ENCODE measurements around the gene MCTP1. TPM values are rescaled to one million over a fixed set of nuclear protein-coding genes. Genes with fewer than 3 reads are reported as not detected.

MCTP1 gene
- polyA plus RNA-seq, 3 donors, result 34.4 to 72.9 (median 55.5) TPM

DNA sequence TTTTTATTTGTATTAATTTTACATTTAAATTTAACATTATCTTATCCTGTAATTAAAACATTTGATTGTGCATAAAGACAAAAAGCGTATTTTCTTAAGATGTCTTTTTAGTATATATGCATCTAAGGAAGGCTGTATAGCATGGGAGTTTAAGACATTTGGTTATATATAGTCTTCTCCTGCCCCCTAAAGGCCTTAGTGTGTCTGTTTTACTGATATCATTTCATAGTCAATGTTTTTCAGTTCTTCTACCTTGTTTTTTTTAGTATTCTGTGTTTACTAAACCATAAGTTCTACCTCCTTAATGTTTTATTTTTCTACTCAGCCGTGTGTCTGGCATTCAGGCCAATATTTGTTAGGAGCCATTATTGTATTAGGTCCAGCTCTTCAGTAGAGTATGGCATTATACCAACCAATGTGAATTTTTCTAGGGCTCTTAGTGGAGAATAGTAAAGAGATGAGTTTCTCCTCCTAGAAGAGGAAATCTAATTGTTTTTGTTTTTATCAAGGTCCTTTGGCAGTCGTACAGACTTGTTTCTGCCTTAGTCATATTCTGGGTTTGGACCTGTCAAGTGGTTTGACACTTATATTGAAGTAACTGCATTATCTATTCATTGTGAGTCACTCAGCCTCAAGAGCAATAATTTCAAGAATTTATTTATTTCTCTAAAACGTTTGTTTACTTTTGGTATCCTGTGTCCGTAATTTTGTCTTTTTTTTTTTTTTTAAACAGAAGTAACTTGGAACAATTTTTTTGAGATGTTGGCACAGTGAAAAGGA lies 591.7 kb downstream of the MCTP1 start:
- Histone ChIP-seq H3K36me3 (replicated peaks in 1 of 2; ENCODE audit: control insufficient read depth in 1 of 2, insufficient read depth in 2 of 2, low read length in 2 of 2) (peaks cover 30 to 52% of the 10 kb centered on the region in 2 donors), H3K9me3 (replicated peaks in 1 of 2; ENCODE audit: control insufficient read depth in 1 of 2, insufficient read depth in 1 of 2, low read length in 2 of 2) (no peaks in the 10 kb centered on the region), H3K9ac (ENCODE audit: insufficient read depth, low read length, poor library complexity, severe bottlenecking) (no peak overlapping the region), H2AFZ (ENCODE audit: insufficient read depth, low read depth, low read length, poor library complexity, severe bottlenecking) (no peak overlapping the region), H3K27me3 (ENCODE audit: control insufficient read depth in 2 of 2, insufficient read depth in 2 of 2, low read length in 2 of 2) (no peaks in the 10 kb centered on the region), H3K4me1 (ENCODE audit: control insufficient read depth in 1 of 2, insufficient read depth in 2 of 2, low read length in 2 of 2) (no peaks in the 10 kb centered on the region), H3K4me2 (replicated peaks; ENCODE audit: extremely low read depth, low read length, poor library complexity, severe bottlenecking) (no peak overlapping the region), H3K79me2 (ENCODE audit: insufficient read depth, low read length) (no peaks in the 10 kb centered on the region), H4K20me1 (ENCODE audit: insufficient read depth, low read length) (no peaks in the 10 kb centered on the region), H3K4me3 (replicated peaks in 1 of 3; ENCODE audit: low read depth in 2 of 3, low read length in 3 of 3) (no peak overlapping the region), H3K27ac (ENCODE audit: low read depth in 1 of 2, low read length in 2 of 2) (no peak overlapping the region)
- Mint-ChIP-seq H3K27me3 (ENCODE audit: low read depth in 3 of 3) (no peaks in the 10 kb centered on the region), H3K4me3 (no peak overlapping the region), H3K27ac (no peak overlapping the region), H3K4me1 (peaks cover 3% of the 10 kb centered on the region), H3K9me3 (no peaks in the 10 kb centered on the region), H3K36me3 (peaks cover 24% of the 10 kb centered on the region in 2 donors)
- TF ChIP-seq, protein P1, sequence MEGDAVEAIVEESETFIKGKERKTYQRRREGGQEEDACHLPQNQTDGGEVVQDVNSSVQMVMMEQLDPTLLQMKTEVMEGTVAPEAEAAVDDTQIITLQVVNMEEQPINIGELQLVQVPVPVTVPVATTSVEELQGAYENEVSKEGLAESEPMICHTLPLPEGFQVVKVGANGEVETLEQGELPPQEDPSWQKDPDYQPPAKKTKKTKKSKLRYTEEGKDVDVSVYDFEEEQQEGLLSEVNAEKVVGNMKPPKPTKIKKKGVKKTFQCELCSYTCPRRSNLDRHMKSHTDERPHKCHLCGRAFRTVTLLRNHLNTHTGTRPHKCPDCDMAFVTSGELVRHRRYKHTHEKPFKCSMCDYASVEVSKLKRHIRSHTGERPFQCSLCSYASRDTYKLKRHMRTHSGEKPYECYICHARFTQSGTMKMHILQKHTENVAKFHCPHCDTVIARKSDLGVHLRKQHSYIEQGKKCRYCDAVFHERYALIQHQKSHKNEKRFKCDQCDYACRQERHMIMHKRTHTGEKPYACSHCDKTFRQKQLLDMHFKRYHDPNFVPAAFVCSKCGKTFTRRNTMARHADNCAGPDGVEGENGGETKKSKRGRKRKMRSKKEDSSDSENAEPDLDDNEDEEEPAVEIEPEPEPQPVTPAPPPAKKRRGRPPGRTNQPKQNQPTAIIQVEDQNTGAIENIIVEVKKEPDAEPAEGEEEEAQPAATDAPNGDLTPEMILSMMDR (IDR thresholded peaks at IDR 0.05), result peak; percentile 53
- intact Hi-C loops (cut with micrococcal nuclease), result no loop called here
- DNase-seq, result peak in 2 of 3 donors; percentile 14 to 19
- no CpG with 5 or more reads among the region's 5 CpGs for WGBS (ENCODE audit: insufficient coverage)

DNA sequence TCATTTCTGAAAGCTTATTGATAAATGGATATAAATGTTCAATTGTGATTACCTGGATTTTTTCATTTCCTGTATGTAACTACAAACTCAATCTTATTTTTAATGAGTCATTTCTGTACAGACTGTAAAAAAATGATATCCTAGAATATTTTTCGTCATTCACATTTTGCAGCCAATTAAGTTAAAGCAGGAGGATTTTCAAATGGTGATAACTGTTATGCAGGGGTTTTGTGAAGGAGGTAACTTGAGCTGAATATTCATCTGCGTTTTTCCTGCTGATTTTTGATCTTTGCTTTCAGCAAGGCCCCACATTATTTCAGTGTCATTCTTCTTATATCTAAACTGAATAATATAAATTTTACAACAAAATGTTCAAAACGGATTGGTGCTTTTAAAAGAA lies 592.3 kb downstream of the MCTP1 start:
- Mint-ChIP-seq H3K36me3 (peaks cover 22% of the 10 kb centered on the region in 2 donors), H3K9me3 (no peaks in the 10 kb centered on the region), H3K27me3 (ENCODE audit: low read depth in 3 of 3) (no peaks in the 10 kb centered on the region), H3K27ac (no peak overlapping the region), H3K4me1 (peaks cover 3% of the 10 kb centered on the region), H3K4me3 (no peak overlapping the region)
- no CpG with 5 or more reads among the region's 3 CpGs for WGBS (ENCODE audit: insufficient coverage)
- no peaks in the 10 kb centered on the region for H3K79me2 ChIP-seq (ENCODE audit: insufficient read depth, low read length)
- no peaks in the 10 kb centered on the region for H3K9me3 ChIP-seq (replicated peaks in 1 of 2; ENCODE audit: control insufficient read depth in 1 of 2, insufficient read depth in 1 of 2, low read length in 2 of 2)
- peaks cover 28 to 48% of the 10 kb centered on the region in 2 donors for H3K36me3 ChIP-seq (replicated peaks in 1 of 2; ENCODE audit: control insufficient read depth in 1 of 2, insufficient read depth in 2 of 2, low read length in 2 of 2)
- TF ChIP-seq, protein P1 (IDR thresholded peaks at IDR 0.05), result no peak
- no peak overlapping the region for H3K4me3 ChIP-seq (replicated peaks in 1 of 3; ENCODE audit: low read depth in 2 of 3, low read length in 3 of 3)
- H3K4me1 ChIP-seq (ENCODE audit: control insufficient read depth in 1 of 2, insufficient read depth in 2 of 2, low read length in 2 of 2), result no peaks in the 10 kb centered on the region
- no peak overlapping the region for H3K27ac ChIP-seq (ENCODE audit: low read depth in 1 of 2, low read length in 2 of 2)
- no peaks in the 10 kb centered on the region for H4K20me1 ChIP-seq (ENCODE audit: insufficient read depth, low read length)
- H3K27me3 ChIP-seq (ENCODE audit: control insufficient read depth in 2 of 2, insufficient read depth in 2 of 2, low read length in 2 of 2), result no peaks in the 10 kb centered on the region
- intact Hi-C loops (cut with micrococcal nuclease), result no loop called here
- DNase-seq, result no peak
- H2AFZ ChIP-seq (ENCODE audit: insufficient read depth, low read depth, low read length, poor library complexity, severe bottlenecking), result no peak overlapping the region
- no peak overlapping the region for H3K4me2 ChIP-seq (replicated peaks; ENCODE audit: extremely low read depth, low read length, poor library complexity, severe bottlenecking)
- H3K9ac ChIP-seq (ENCODE audit: insufficient read depth, low read length, poor library complexity, severe bottlenecking), result no peak overlapping the region
